GM21825 (cell line): ENCODE data around the gene N4BP2L1.
"Not testable (repeated sequence)": the region's sequence is repeated elsewhere in the genome, so short reads cannot be mapped to it uniquely, and the experiment has no call there.

Source experiments
- ATAC-seq: cut with Tn5 transposase; IDR thresholded peaks from one replicate; pipeline ENCODE4 v1.9.1; 2021; ENCODE audit warnings: mild to moderate bottlenecking, moderate library complexity; ENCODE audit not compliant: unreplicated experiment

Gene N4BP2L1

DNA sequence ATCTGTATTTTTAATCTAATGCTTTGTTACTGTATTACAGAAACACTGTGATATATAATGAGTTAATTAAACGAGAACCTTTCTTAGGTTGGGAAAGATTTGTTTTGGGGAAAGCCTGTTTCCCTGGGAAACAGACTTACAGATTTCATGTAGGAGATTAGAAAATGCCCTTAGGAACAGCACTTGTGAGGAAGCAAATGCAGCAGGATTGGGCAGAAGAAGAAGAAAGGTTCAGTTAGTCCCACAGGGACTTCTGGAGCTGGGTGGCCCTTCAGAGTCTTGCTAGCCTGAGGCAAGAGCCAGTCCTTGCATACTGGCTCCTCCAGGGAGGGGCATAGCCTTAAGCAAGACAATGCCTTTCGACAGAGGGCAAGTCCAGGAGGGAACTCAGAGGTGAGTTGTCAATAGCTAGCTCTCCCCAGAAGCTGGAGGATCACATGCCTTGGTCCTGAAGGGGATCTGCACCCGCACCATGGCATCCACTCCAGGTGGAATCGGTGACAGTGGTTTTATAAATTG, 36.8 kb downstream of the N4BP2L1 start:
- no peak for ATAC-seq

DNA sequence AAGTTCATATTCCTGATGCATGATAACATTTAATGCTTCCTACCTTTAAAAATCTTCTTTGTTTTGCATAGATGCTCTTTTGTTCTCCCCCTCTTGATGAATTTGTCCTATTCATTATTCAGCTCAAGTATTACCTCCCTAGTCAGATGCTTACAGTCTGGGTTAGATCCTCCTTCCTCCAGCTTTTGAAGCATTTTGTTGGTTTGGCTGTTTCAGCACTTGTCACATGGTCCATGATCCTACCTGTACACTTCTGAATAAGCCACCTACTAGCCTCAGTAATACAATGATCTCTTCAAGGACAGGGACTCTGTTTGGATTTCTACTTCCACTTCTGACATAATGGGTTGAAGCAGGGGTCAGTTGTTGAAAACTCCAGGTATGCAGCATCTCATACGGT, 37.4 kb downstream of the N4BP2L1 start:
- no peak for ATAC-seq

DNA sequence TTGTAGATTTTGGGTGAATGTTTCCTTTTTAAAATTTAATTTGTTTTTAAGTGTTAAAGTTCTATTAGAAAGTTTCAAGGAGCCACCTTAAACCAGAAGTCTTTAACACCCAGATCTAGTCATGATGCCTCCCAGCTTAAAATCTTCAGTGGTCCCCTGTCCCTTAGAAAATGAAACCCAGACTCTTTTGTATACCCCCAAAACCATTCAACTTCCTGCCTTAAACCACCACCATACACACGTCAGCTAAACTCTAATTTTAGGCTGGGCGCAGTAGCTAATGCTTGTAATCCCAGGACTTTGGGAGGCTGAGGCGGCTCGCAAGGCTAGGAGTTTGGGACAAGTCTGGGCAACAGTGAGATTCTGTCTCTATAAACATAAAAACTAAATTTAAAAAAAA, 37.9 kb downstream of the N4BP2L1 start:
- ATAC-seq = peak; percentile 50

GRCh38 chr13:32385410-32385809, 42.5 kb downstream of the N4BP2L1 start:
- no peak for ATAC-seq

GRCh38 chr13:32384702-32385101, 43.2 kb downstream of the N4BP2L1 start:
- ATAC-seq = no peak

- ATAC-seq = no peak
These were observed 43.9 kb downstream of the N4BP2L1 start for GRCh38 chr13:32383836-32384618.

- no peak for ATAC-seq
These were observed 46.4 kb downstream of the N4BP2L1 start for GRCh38 chr13:32381539-32381938.

- ATAC-seq = no peak
These were observed 49.9 kb downstream of the N4BP2L1 start for GRCh38 chr13:32378012-32378411.

GRCh38 chr13:32376642-32377415, 51.1 kb downstream of the N4BP2L1 start:
- ATAC-seq = no peak

DNA sequence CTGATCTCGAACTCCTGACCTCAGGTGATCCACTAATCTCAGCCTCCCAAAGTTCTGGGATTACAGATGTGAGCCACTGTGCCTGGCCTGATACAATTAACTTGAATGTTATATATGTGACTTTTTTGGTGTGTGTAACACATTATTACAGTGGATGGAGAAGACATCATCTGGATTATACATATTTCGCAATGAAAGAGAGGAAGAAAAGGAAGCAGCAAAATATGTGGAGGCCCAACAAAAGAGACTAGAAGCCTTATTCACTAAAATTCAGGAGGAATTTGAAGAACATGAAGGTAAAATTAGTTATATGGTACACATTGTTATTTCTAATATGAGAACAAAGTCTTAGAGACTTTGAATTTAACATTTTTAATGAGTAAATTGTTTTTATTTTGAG, 57.1 kb downstream of the N4BP2L1 start:
- ATAC-seq = no peak

DNA sequence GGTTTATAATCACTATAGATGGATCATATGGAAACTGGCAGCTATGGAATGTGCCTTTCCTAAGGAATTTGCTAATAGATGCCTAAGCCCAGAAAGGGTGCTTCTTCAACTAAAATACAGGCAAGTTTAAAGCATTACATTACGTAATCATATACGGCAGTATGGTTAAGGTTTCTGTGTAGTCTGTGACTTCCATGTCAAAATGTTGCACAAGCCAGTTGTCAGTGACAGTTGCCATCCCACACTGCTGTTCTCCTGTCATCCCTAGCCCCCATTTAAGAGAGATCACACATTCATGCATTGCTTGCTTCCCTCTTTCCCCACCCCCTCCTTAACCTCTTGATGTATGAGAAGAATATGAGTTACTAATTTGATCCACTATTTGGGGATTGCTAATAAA, 65.4 kb downstream of the N4BP2L1 start:
- ATAC-seq = no peak

GRCh38 chr13:32355935-32356334, 72.0 kb downstream of the N4BP2L1 start:
- ATAC-seq = not testable (repeated sequence)

- peak; percentile 46 for ATAC-seq
These were observed 73.9 kb downstream of the N4BP2L1 start for GRCh38 chr13:32354040-32354439.

DNA sequence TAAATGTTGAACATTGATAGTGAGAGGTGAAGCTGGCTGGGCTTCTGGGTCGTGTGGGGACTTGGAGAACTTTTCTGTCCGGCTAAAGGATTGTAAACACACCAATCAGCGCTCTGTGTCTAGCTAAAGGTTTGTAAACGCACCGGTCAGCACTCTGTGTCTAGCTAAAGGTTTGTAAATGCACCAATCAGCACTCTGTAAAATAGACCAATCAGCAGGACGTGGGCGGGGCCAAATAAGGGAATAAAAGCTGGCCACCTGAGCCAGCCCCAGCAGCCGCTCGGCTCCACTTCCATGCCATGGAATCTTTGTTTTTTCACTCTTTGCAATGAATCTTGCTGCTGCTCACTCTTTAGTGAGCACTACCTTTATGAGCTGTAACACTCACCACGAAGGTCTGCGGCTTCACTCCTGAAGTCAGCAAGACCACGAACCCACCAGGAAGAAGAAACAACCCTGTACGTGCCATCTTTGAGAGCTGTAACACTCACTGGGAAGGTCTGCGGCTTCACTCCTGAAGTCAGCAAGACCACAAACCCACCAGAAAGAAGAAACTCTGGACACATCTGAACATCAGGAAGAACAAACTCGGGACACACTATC, 77.0 kb downstream of the N4BP2L1 start:
- ATAC-seq = not testable (repeated sequence)
